ENCODE measurements around the gene BAAT. TPM values are rescaled to one million over a fixed set of nuclear protein-coding genes. Genes with fewer than 3 reads are reported as not detected.
"Not testable (repeated sequence)": the region's sequence is repeated elsewhere in the genome, so short reads cannot be mapped to it uniquely, and the experiment has no call there.

The BAAT gene
- total RNA-seq, 1 donor from 2014 or later: 0.08 TPM

DNA sequence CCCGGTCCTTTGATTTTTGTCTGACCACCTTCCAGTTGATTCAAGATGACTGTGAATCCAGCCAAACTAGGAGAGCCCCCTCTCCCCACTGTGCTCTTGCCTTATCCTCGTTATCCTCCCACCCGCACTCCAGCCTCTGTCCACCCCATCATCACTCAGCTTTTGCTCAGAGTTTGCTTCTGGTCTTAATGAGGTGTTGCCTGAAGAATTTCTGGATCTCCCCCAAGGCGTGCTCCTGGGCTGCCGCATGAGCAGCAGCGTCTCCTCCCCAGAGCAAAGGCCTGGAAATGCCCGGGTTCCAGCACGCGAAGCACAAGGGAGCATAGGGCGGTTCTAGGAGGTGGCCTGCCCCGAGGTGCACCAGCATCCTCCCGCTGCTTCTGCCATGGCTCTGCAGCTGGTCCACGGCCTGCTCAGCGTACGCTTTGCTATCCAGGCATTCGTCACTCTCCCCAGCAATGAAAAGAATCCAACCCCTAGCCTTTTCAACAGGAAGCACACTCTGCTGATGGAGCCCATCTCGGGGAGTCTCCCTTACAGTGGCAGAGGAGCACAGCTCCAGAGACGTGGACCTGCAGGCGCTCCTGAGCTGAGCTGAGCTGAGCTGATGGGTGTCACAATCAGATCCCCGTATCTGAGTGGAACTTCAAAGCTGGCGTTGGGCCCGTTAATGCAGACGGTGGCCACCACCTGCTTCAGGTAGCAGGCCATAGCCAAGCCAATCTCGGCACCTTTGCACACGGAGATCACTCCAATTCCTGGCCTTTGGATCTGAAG is 50.7 kb downstream of the BAAT start:
- DNase-seq: no peak
- intact Hi-C loops (cut with DNase I): no loop called here
- no peak for ATAC-seq (ENCODE audit: poor library complexity)

DNA sequence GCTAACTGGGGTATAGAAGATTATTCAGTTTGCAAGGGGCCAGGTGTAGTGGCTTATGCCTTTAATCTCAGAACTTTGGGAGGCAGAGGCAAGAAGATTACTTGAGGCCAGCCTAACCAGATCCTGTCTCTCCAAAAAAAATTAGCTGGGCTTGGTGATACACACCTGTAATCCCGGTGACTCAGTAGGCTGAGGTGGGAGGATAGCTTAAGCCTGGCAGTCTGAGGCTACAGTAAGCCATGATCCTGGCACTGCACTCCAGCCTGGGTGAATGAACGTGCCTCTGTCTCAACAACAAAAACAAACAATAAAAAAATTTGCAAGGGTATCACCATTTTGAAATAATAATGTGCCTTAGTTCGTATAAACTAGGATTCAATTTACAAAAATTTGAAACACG is 51.3 kb downstream of the BAAT start:
- no peak for ATAC-seq (ENCODE audit: poor library complexity)
- DNase-seq: no peak
- intact Hi-C loops (cut with DNase I): no loop called here

DNA sequence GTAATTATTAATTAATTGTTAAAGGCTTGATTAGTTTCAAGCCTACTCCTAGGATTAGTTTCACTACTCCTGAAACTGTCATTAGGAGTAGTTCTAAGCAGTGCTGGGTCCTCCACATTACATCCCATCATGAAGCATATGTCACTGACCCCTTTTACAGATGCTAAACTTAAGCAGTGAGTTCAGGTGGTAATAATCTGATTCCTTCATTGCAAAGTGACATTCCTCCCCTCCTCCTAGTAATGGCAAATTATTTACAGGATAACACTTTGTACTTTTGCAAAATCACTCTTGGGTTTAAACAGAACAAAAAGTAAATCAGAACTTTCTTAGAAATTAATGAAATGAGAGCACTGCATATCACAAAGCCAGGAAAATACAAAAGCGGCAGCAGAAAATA is 52.4 kb downstream of the BAAT start:
- DNase-seq: no peak
- ATAC-seq (ENCODE audit: poor library complexity): no peak
- intact Hi-C loops (cut with DNase I): no loop called here

DNA sequence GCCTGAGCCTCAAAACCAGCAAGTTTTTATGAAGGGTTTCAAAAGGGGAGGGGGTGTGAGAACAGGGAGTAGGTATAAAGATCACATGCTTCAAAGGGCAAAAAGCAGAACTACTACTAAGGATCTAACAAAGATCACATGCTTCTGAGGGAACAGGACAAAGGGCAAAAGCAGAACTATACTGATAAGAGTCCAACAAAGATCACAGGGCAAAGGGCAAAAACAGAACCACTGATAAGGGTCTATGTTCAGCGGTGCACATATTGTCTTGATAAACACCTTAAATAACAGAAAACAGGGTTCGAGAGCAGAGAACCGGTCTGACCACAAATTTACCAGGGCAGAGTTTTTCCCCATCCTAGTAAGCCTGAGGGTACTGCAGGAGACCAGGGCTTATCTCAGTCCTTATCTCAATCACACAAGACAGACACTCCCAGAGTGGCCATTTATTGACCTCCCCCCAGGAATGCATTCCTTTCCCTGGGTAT is 57.3 kb downstream of the BAAT start:
- intact Hi-C loops (cut with DNase I); DNase-seq; ATAC-seq (ENCODE audit: poor library complexity): not testable (repeated sequence)

DNA sequence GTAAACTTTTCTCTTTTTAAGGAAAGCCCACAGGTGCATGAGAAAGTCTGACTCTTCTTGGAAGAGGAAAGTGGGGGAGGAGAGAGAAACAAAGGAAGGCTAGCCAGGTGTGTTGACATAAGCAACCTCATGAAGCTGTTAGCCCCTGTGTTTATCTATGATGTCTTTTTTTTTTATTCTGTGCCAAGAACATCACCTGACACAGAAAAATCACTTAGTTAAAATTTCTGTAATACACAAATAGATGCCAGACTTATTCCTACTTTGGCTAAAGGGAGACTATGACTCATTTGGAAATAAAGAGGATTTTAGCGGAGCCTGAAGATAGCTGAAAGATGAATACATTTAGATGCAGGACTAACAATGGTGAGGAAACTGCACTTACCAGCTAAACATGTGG is 58.3 kb downstream of the BAAT start:
- intact Hi-C loops (cut with DNase I): no loop called here
- ATAC-seq (ENCODE audit: poor library complexity) (no peak), DNase-seq (no peak)

DNA sequence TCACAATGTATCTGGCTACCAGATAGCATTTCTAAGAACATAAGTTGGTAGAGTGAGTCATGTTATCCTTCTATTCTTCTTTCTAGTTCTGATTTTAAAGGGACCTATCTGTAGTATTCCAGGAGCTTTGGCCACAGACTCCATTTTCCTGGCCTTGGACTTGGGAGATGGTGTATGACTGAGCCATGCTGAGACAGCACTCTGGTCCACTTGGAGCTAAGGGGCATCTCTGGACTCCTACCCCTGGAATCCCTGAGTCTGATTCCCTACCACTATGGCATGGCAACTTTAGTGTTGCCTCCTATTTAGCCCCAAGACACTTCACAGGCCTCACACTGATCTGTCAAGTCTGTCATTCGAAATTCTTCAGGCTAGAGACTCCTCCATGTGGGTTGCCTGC is 58.8 kb downstream of the BAAT start:
- ATAC-seq (ENCODE audit: poor library complexity) (no peak), DNase-seq (no peak)
- intact Hi-C loops (cut with DNase I): no loop called here

DNA sequence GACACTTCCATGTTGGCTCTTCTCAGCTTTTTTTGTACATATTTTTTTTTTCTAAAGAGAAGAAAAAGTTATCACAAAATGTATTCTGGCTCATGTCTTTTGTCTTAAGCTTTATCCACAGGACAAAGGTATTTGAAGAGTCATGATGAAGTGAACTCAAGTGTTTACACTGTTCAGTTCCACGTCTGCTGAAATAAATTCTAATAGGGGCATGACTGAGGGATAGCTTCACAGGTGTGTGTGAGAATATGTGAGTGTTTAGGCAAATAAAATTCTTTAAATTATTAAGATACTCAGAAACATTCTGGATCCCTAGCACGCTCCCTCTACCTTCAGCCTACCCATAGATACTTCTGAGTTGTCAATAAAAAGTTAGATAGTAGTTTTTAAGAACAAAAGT is 59.8 kb downstream of the BAAT start:
- intact Hi-C loops (cut with DNase I): no loop called here
- DNase-seq (no peak), ATAC-seq (ENCODE audit: poor library complexity) (no peak)

DNA sequence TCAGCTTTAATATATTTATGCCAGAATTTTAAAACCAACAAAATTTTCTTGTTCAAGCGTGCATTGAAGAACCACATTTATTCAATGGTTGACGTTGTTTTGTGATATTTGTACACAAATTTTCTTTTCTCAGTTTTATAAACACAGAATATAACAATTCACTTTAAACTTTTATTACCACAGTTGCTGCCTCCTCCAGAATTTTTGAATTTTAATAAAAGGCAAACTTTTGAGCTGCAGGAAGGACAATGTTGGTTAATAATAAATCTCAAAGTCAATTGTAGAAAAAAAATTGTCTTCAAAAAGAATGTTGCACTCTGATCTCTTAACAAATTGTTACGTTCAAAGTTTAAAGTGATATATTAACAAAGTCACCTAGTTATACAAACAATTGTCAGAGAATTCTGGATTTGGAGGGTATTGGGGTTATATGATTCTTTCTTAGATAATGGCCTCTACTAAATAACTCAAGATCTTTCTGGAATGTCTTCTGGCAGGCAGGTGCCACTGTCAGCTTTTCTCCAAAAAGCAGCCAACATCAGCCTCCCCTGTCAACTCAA is 60.5 kb downstream of the BAAT start:
- DNase-seq (no peak), ATAC-seq (ENCODE audit: poor library complexity) (no peak)
- intact Hi-C loops (cut with DNase I): no loop called here

DNA sequence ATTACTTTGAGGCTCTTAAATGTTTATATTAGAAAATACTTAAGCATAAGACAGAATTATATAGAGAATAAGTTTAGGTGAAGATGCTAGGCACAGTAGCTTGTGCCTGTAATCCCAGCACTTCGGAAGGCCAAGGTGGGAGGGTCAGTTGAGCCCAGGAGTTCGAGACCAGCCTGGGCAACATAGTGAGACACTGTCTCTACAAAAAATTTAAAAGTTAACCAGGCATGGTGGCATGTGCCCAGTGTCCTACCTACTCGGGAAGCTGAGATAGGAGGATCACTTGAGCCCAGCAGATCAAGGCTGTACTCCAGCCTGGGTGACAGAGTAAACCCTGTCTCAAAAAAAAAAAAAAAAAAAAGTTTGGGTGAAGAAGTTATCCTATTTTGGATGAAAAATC is 61.7 kb downstream of the BAAT start:
- no peak for ATAC-seq (ENCODE audit: poor library complexity)
- intact Hi-C loops (cut with DNase I): no loop called here

DNA sequence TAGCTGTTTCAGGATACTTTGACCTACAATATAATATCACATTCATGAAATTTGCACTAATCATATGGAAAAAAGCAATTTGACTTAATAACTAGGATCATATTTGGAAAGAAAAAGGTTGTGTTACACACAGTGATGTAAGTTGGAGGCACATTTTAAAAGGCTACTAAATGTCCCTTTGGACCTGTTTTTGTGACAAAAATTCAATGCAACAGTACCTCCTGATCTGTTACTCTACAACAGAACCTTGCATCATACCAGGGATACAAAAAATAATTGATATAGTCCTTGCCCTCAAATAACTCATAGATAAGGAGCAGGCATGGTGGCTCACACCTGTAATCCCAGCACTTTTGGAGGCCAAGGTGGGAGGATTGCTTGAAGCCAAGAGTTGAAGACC is 67.1 kb downstream of the BAAT start:
- DNase-seq (no peak), ATAC-seq (ENCODE audit: poor library complexity) (no peak)
- intact Hi-C loops (cut with DNase I): no loop called here

More for the DNA sequence above, 61.7 kb downstream of the BAAT start:
- no peak for DNase-seq

DNA sequence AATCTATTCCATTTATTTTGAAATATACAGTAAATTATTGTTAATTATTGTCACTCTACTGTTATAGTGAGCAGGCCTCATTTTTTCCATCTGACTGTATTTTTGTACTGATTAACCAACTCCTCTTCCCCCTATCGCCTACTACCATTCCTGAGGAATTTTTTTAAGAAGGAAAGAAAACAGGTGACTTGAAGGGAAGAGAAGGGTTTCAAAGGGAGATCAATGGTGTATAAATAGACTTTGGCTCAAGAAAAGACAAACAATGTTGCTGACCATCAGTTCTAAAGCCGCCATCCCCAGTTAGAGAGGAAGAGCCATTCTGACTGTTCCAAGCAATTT is 69.7 kb downstream of the BAAT start:
- DNase-seq (no peak), ATAC-seq (ENCODE audit: poor library complexity) (no peak)
- intact Hi-C loops (cut with DNase I): no loop called here

DNA sequence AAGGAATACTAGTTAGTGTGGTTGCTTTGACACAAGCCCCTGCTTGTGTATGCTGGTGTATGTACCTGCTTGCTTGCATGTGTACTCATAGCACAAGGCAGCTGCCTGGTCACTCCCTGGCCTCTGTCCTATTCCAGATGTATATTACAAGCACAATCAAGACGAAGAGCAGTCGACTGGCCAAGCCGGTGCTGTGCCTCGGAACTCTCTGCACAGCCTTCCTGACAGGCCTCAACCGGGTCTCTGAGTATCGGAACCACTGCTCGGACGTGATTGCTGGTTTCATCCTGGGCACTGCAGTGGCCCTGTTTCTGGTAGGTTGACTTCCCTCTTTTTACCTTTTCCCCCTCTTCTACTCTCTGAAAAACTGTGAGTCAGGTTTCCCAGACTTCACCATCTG is 72.1 kb downstream of the BAAT start:
- ATAC-seq (ENCODE audit: poor library complexity) (no peak), DNase-seq (no peak)
- intact Hi-C loops (cut with DNase I): loop anchor here (5.0 kb wide), 1 partner anchor 600 kb away; no protein-coding TSS in a partner anchor

DNA sequence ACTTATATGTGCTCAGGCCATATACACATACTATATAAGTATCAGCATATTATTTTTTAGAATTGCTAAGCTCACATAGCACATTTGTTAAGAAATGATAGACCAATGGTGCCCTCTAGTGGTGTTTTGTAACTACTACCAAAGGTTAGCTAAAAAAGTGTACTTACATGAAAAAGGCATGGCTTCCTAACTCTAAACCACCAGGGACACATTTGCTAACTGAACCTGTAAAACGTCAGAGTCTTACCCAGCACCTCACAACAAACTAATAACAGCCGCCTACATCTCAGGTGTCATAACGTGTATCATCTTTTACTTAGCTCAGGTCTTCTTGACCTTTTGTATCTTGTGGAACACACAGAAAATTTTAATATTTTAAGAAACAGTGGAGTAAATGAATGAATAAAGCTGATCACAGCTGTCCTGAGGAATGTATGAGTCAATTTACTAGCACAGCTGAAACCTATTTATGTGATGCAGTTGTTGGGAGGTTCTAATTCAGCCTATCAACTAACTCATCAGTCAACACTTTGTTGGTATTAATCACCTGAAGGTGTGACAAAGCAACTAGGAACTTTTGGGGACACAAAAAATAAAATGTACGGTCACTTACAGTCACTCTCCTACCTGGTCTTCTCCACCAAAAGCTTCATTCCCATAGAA is 72.9 kb downstream of the BAAT start:
- intact Hi-C loops (cut with DNase I): loop anchor here (2.0 to 5.0 kb wide), 3 partner anchors 193 to 709 kb away; no protein-coding TSS in a partner anchor

DNA sequence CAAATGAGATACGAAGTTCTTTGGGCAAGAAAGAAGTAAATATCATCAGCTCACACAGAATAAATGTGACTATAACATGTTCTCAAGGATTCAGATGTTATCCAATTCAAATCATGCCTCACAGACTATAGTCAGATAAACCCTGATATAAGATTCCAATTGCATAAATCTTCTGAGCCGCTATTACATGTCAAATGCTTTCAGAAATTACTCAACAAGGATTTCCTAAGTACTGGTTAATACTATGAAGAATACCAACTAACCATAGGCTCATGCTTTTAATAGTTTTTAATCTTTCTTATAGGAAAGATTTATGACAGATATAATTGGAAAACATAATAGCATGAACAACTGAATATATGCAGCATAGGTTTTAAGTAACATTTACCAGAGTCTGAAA is 73.6 kb downstream of the BAAT start:
- no peak for DNase-seq
- intact Hi-C loops (cut with DNase I): loop anchor here (2.0 to 5.0 kb wide), 3 partner anchors 192 to 708 kb away; no protein-coding TSS in a partner anchor
- no peak for ATAC-seq (ENCODE audit: poor library complexity)

More for the DNA sequence above, 72.9 kb downstream of the BAAT start:
- DNase-seq (no peak), ATAC-seq (ENCODE audit: poor library complexity) (no peak)

Other genes with a start within 250 kb of the BAAT start
- gene MRPL50, start 13.6 kb upstream of the BAAT start, total RNA-seq: 16.5 TPM
- 14.6 TPM for gene ZNF189, start 13.8 kb upstream of the BAAT start, total RNA-seq
- gene ALDOB, start 50.8 kb upstream of the BAAT start, total RNA-seq: 0.56 TPM
- gene RNF20, start 148.8 kb upstream of the BAAT start, total RNA-seq: 40.9 TPM
- gene PPP3R2, start 210.0 kb upstream of the BAAT start, total RNA-seq: not detected

Data from Right ventricle myocardium superior (tissue), 1 donor.